Endothelial cell of umbilical vein (primary cell): ENCODE measurements around the gene AMIGO1. TPM values are rescaled to one million over a fixed set of nuclear protein-coding genes. Genes with fewer than 3 reads are reported as not detected.

ENCODE experiments used
- BruUV-seq: library from RNA; stranded (reverse); fragments of 400-500 nt; replicated peaks from 2 replicates; lab custom pipeline; 2021; lab: Mats Ljungman, UMichigan
- CTCF ChIA-PET: fragments of 300-600, 350-600 bp; sonication (Branson Sonifier 250); formaldehyde crosslinking; loops from one replicate; lab custom pipeline; 2021; ENCODE audit warnings: antibody characterized with exemption, inconsistent platforms; lab: Charles Lee
- POLR2A ChIA-PET: fragments of 300-600, 350-600 bp; sonication (Branson Sonifier 250); formaldehyde crosslinking; loops from one replicate; lab custom pipeline; 2021; ENCODE audit warnings: antibody characterized with exemption, inconsistent platforms; lab: Charles Lee
- DNase-seq: peaks from one replicate; pipeline ENCODE4 v3.0.0-alpha.2; 2011; ENCODE audit warnings: low read depth, low spot score
- FAIRE-seq: peaks from 2 replicates; lab custom pipeline; 2011; peaks lifted over from hg19 to GRCh38; lab: Jason Lieb, UNC
- H2AFZ ChIP-seq: 2 replicates; pipeline ENCODE4 v1.6.0; 2012; ENCODE audit warnings: low read depth, low read length, control low read depth, inconsistent platforms
- H3K27ac ChIP-seq: 2 replicates; pipeline ENCODE4 v1.5.1; 2011; ENCODE audit warnings: low read depth, mild to moderate bottlenecking, control low read depth, low read length, moderate library complexity; ENCODE audit not compliant: insufficient read depth
- H3K27me3 ChIP-seq, 2 experiments: 2 replicates each; pipeline versions ENCODE4 v1.6.0 to v1.6.1; 2011; ENCODE audit warnings: low read length in 2 of 2, mixed read lengths in 1 of 2; ENCODE audit not compliant: control insufficient read depth in 2 of 2, insufficient read depth in 2 of 2
- H3K36me3 ChIP-seq, 2 experiments: 2 replicates in 1 of 2; 3 replicates in 1 of 2; pipeline ENCODE4 v1.5.1; 2011; ENCODE audit warnings: low read length in 2 of 2, mild to moderate bottlenecking in 1 of 2, moderate library complexity in 1 of 2; ENCODE audit not compliant: control insufficient read depth in 2 of 2, insufficient read depth in 2 of 2; ENCODE audit errors: extremely low read depth in 1 of 2
- H3K4me1 ChIP-seq: 3 replicates; pipeline ENCODE4 v1.5.1; 2011; ENCODE audit warnings: mild to moderate bottlenecking, low read length; ENCODE audit not compliant: control insufficient read depth, insufficient read depth; ENCODE audit errors: extremely low read depth
- H3K4me2 ChIP-seq: 2 replicates; pipeline ENCODE4 v1.6.1; 2011; ENCODE audit warnings: low read length, control low read depth, mixed read lengths; ENCODE audit not compliant: insufficient read depth
- H3K4me3 ChIP-seq, 3 experiments: fragments of 200-600 bp in 1 of 3; sonication (generic), shearing (Covaris generic) in 1 of 3; replicated peaks in 1 of 3; 2 replicates each; pipeline ENCODE4 v1.5.1; 2011 to 2016; ENCODE audit warnings: control low read depth in 3 of 3, low read length in 3 of 3, mild to moderate bottlenecking in 2 of 3, inconsistent platforms in 1 of 3, low read depth in 1 of 3, moderate library complexity in 1 of 3; ENCODE audit not compliant: insufficient read depth in 1 of 3
- H3K79me2 ChIP-seq: 2 replicates; pipeline ENCODE4 v1.6.0; 2012; ENCODE audit warnings: low read length, inconsistent platforms; ENCODE audit not compliant: control insufficient read depth, insufficient read depth
- H3K9ac ChIP-seq: replicated peaks from 2 replicates; pipeline ENCODE3; 2011; ENCODE audit warnings: low read length, control low read depth; ENCODE audit not compliant: insufficient read depth; ENCODE audit errors: extremely low read depth
- H3K9me1 ChIP-seq: replicated peaks from 3 replicates; pipeline ENCODE4 v1.6.0; 2011; ENCODE audit warnings: mild to moderate bottlenecking, low read length; ENCODE audit not compliant: control insufficient read depth, insufficient read depth; ENCODE audit errors: extremely low read depth
- H3K9me3 ChIP-seq: replicated peaks from 2 replicates; pipeline ENCODE4 v1.5.1; 2012; ENCODE audit warnings: low read length, inconsistent platforms; ENCODE audit not compliant: control insufficient read depth, insufficient read depth
- H4K20me1 ChIP-seq: replicated peaks from 2 replicates; pipeline ENCODE3; 2011; ENCODE audit warnings: mild to moderate bottlenecking, low read length; ENCODE audit not compliant: control insufficient read depth, insufficient read depth; ENCODE audit errors: extremely low read depth
- CTCF ChIP-seq, 2 donors: IDR thresholded peaks; 1 replicate in 1 of 2; 2 replicates in 1 of 2; pipeline ENCODE4 v1.5.1; 2011; ENCODE audit warnings: low read length in 2 of 2, mild to moderate bottlenecking in 2 of 2, moderate library complexity in 2 of 2, control low read depth in 1 of 2, inconsistent platforms in 1 of 2, low read depth in 1 of 2; ENCODE audit not compliant: insufficient read depth in 1 of 2; ENCODE audit errors: extremely low read depth in 1 of 2
- EZH2 ChIP-seq: IDR thresholded peaks from 2 replicates; pipeline ENCODE4 v1.6.1; 2012; ENCODE audit warnings: borderline replicate concordance, low read depth, mild to moderate bottlenecking, moderate library complexity, low read length, inconsistent platforms; ENCODE audit not compliant: severe bottlenecking
- FOS ChIP-seq: IDR thresholded peaks from 2 replicates; pipeline ENCODE4 v1.6.1; 2011; ENCODE audit warnings: mild to moderate bottlenecking, low read length, moderate library complexity, borderline replicate concordance; ENCODE audit not compliant: insufficient read depth
- GATA2 ChIP-seq: IDR thresholded peaks from 2 replicates; pipeline ENCODE4 v1.7.0; 2011; ENCODE audit warnings: low read depth, mild to moderate bottlenecking, moderate library complexity, mixed read lengths, low read length; ENCODE audit not compliant: insufficient read length, insufficient read depth
- JUN ChIP-seq: IDR thresholded peaks from 2 replicates; pipeline ENCODE4 v1.6.1; 2011; ENCODE audit warnings: borderline replicate concordance, low read depth; ENCODE audit not compliant: insufficient read length, insufficient read depth
- MAX ChIP-seq: IDR thresholded peaks from 2 replicates; pipeline ENCODE4 v1.6.1; 2011; ENCODE audit not compliant: insufficient read depth, insufficient read length
- MYC ChIP-seq: IDR thresholded peaks from one replicate; pipeline ENCODE4 v1.6.1; 2011; ENCODE audit warnings: mild to moderate bottlenecking, low read depth, low read length
- POLR2A ChIP-seq: IDR thresholded peaks from 2 replicates; pipeline ENCODE4 v1.6.1; 2012; ENCODE audit warnings: low read depth, mild to moderate bottlenecking, control low read depth, low read length
- POLR2AphosphoS5 ChIP-seq: IDR thresholded peaks from 2 replicates; pipeline ENCODE4 v1.6.1; 2012; ENCODE audit warnings: low read depth, mild to moderate bottlenecking, control low read depth, low read length, moderate library complexity; ENCODE audit not compliant: insufficient read depth
- dilution Hi-C: fragments of 300-500 bp; cut with MboI; formaldehyde crosslinking; loops from one replicate; pipeline ENCODE4 v1.15.0; 2019; ENCODE audit warnings: low sequenced_read_pairs; ENCODE audit not compliant: extremely low pct_ligation_motif_present
- intact Hi-C: fragments of 100-400 bp; cut with micrococcal nuclease; formaldehyde crosslinking; loops from one replicate; pipeline ENCODE4 v1.10.0; 2022
- polyA plus RNA-seq, 4 experiments: library from polyadenylated mRNA; depleted of rRNA in 3 of 4; stranded (reverse) in 3 of 4; unstranded in 1 of 4; fragments of >200 nt; gene quantifications; 2 replicates each; pipeline versions ENCODE4 v1.2.1 to v1.2.3, GENCODE V29; 2011 to 2012; ENCODE audit warnings: missing spikeins in 1 of 4
- total RNA-seq: library from RNA; stranded (reverse); gene quantifications from 2 replicates; pipeline ENCODE4 v1.2.3, GENCODE V29; 2021

The AMIGO1 gene
- total and polyA plus RNA-seq, 2 donors (not counting 3 experiments of a cell fraction or from before 2014, with no cell fraction given), result 0.80 to 0.88 TPM

- no peaks in the 10 kb centered on the region for H3K36me3 ChIP-seq
- H3K27me3 ChIP-seq, result peaks cover 16 to 18% of the 10 kb centered on the region in 2 experiments
- TF ChIP-seq GATA2 (no peak), CTCF (IDR thresholded peaks at IDR 0.05; ENCODE audit: extremely low read depth in 1 of 2, insufficient read depth in 1 of 2, low read depth in 1 of 2, low read length in 2 of 2) (no peak), EZH2 (no peak), POLR2AphosphoS5 (no peak), JUN (no peak), POLR2A (no peak), MYC (no peak), MAX (no peak), FOS (no peak)
- DNase-seq, result no peak
- H3K79me2 ChIP-seq, result no peaks in the 10 kb centered on the region
- BruUV-seq, result no TSS peak
- no peak overlapping the region for H3K27ac ChIP-seq
- no peak overlapping the region for H2AFZ ChIP-seq
- no peaks in the 10 kb centered on the region for H4K20me1 ChIP-seq
- no peak overlapping the region for H3K4me3 ChIP-seq
- no peak for FAIRE-seq
- H3K4me1 ChIP-seq, result no peaks in the 10 kb centered on the region
- ChIA-PET POLR2A (no interaction called here), CTCF (interaction anchor here (0.9 to 3.1 kb wide), 3 partner anchors 9 to 11 kb away, joined by 3 to 22 read pairs (median 15); no protein-coding TSS in a partner anchor)
- H3K9ac ChIP-seq, result no peak overlapping the region
- dilution Hi-C loops, result no loop called here
- no peak overlapping the region for H3K4me2 ChIP-seq
- no peaks in the 10 kb centered on the region for H3K9me3 ChIP-seq
- intact Hi-C loops, result no loop called here
- no peaks in the 10 kb centered on the region for H3K9me1 ChIP-seq
Observed at GRCh38 chr1:109521002-109521951, 11.8 kb upstream of the AMIGO1 start.
